Measurements from ENCODE around the gene CES3.
A peak's percentile ranks its signal among the peaks of the same experiment; 100 is the strongest.

CES3 gene

GRCh38 chr16:66919569-66920298 is 41.3 kb upstream of the CES3 start:
- no peaks in the 10 kb centered on the region for H3K36me3 ChIP-seq (ENCODE audit: control insufficient read depth, insufficient read depth, low read length)
- no peak overlapping the region for H3K27ac ChIP-seq (ENCODE audit: low read depth, low read length, severe bottlenecking)
- 74 to 89% methylated on average over 2 to 3 of the region's 5 CpGs for WGBS, 2 experiments (ENCODE audit: insufficient coverage in 2 of 2)
- peaks cover 4% of the 10 kb centered on the region for H3K4me1 ChIP-seq (ENCODE audit: control insufficient read depth, insufficient read depth, low read length, poor library complexity, severe bottlenecking)
- no peak overlapping the region for H3K4me3 ChIP-seq (ENCODE audit: extremely low read depth, insufficient read depth, low read length, poor library complexity, severe bottlenecking)
- no peaks in the 10 kb centered on the region for H3K9me3 ChIP-seq (ENCODE audit: control insufficient read depth, low read length)

- Histone ChIP-seq H3K4me1 (ENCODE audit: control insufficient read depth, insufficient read depth, low read length, poor library complexity, severe bottlenecking) (peaks cover 4% of the 10 kb centered on the region), H3K36me3 (ENCODE audit: control insufficient read depth, insufficient read depth, low read length) (no peaks in the 10 kb centered on the region), H3K4me3 (ENCODE audit: extremely low read depth, insufficient read depth, low read length, poor library complexity, severe bottlenecking) (no peak overlapping the region), H3K9me3 (ENCODE audit: control insufficient read depth, low read length) (no peaks in the 10 kb centered on the region), H3K27ac (ENCODE audit: low read depth, low read length, severe bottlenecking) (no peak overlapping the region)
- 68% methylated on average over 2 of the region's 2 CpGs; no CpG with 5 or more reads in 1 of the 2 experiments for WGBS, 2 experiments (ENCODE audit: insufficient coverage in 2 of 2)
These were observed 40.8 kb upstream of the CES3 start for GRCh38 chr16:66920299-66920590.

GRCh38 chr16:66920924-66921680 is 40.0 kb upstream of the CES3 start:
- no peak overlapping the region for H3K4me3 ChIP-seq (ENCODE audit: extremely low read depth, insufficient read depth, low read length, poor library complexity, severe bottlenecking)
- H3K4me1 ChIP-seq (ENCODE audit: control insufficient read depth, insufficient read depth, low read length, poor library complexity, severe bottlenecking): peaks cover 4% of the 10 kb centered on the region
- H3K9me3 ChIP-seq (ENCODE audit: control insufficient read depth, low read length): no peaks in the 10 kb centered on the region
- no peaks in the 10 kb centered on the region for H3K36me3 ChIP-seq (ENCODE audit: control insufficient read depth, insufficient read depth, low read length)
- WGBS, 2 experiments (ENCODE audit: insufficient coverage in 2 of 2): 73 to 91% methylated on average over 3 to 7 of the region's 9 CpGs
- no peak overlapping the region for H3K27ac ChIP-seq (ENCODE audit: low read depth, low read length, severe bottlenecking)

GRCh38 chr16:66921729-66922450 is 39.2 kb upstream of the CES3 start:
- Histone ChIP-seq H3K27ac (ENCODE audit: low read depth, low read length, severe bottlenecking) (no peak overlapping the region), H3K9me3 (ENCODE audit: control insufficient read depth, low read length) (no peaks in the 10 kb centered on the region), H3K36me3 (ENCODE audit: control insufficient read depth, insufficient read depth, low read length) (no peaks in the 10 kb centered on the region), H3K4me3 (ENCODE audit: extremely low read depth, insufficient read depth, low read length, poor library complexity, severe bottlenecking) (no peak overlapping the region), H3K4me1 (ENCODE audit: control insufficient read depth, insufficient read depth, low read length, poor library complexity, severe bottlenecking) (peaks cover 7% of the 10 kb centered on the region)
- 89 to 94% methylated on average over 31 to 42 of the region's 42 CpGs for WGBS, 2 experiments (ENCODE audit: insufficient coverage in 2 of 2)

- no peaks in the 10 kb centered on the region for H3K9me3 ChIP-seq (ENCODE audit: control insufficient read depth, low read length)
- H3K27ac ChIP-seq (ENCODE audit: low read depth, low read length, severe bottlenecking): no peak overlapping the region
- H3K4me3 ChIP-seq (ENCODE audit: extremely low read depth, insufficient read depth, low read length, poor library complexity, severe bottlenecking): no peak overlapping the region
- WGBS, 2 experiments (ENCODE audit: insufficient coverage in 2 of 2): 84 to 88% methylated on average over 15 to 16 of the region's 18 CpGs
- peaks cover 9% of the 10 kb centered on the region for H3K4me1 ChIP-seq (ENCODE audit: control insufficient read depth, insufficient read depth, low read length, poor library complexity, severe bottlenecking)
- H3K36me3 ChIP-seq (ENCODE audit: control insufficient read depth, insufficient read depth, low read length): no peaks in the 10 kb centered on the region
These were observed 37.8 kb upstream of the CES3 start for GRCh38 chr16:66923247-66923731.

GRCh38 chr16:66923866-66924265 is 37.2 kb upstream of the CES3 start:
- Histone ChIP-seq H3K9me3 (ENCODE audit: control insufficient read depth, low read length) (no peaks in the 10 kb centered on the region), H3K4me3 (ENCODE audit: extremely low read depth, insufficient read depth, low read length, poor library complexity, severe bottlenecking) (no peak overlapping the region), H3K4me1 (ENCODE audit: control insufficient read depth, insufficient read depth, low read length, poor library complexity, severe bottlenecking) (peaks cover 9% of the 10 kb centered on the region), H3K36me3 (ENCODE audit: control insufficient read depth, insufficient read depth, low read length) (no peaks in the 10 kb centered on the region), H3K27ac (ENCODE audit: low read depth, low read length, severe bottlenecking) (no peak overlapping the region)
- WGBS, 2 experiments (ENCODE audit: insufficient coverage in 2 of 2): 97 to 100% methylated on average over 2 of the region's 3 CpGs

GRCh38 chr16:66924527-66925321 is 36.3 kb upstream of the CES3 start:
- Histone ChIP-seq H3K9me3 (ENCODE audit: control insufficient read depth, low read length) (no peaks in the 10 kb centered on the region), H3K36me3 (ENCODE audit: control insufficient read depth, insufficient read depth, low read length) (no peaks in the 10 kb centered on the region), H3K27ac (ENCODE audit: low read depth, low read length, severe bottlenecking) (no peak overlapping the region), H3K4me3 (ENCODE audit: extremely low read depth, insufficient read depth, low read length, poor library complexity, severe bottlenecking) (peak overlapping the region; percentile 20), H3K4me1 (ENCODE audit: control insufficient read depth, insufficient read depth, low read length, poor library complexity, severe bottlenecking) (peaks cover 9% of the 10 kb centered on the region)
- WGBS, 2 experiments (ENCODE audit: insufficient coverage in 2 of 2): 6% methylated on average over 62 to 68 of the region's 72 CpGs

- Histone ChIP-seq H3K4me1 (ENCODE audit: control insufficient read depth, insufficient read depth, low read length, poor library complexity, severe bottlenecking) (peaks cover 5% of the 10 kb centered on the region), H3K27ac (ENCODE audit: low read depth, low read length, severe bottlenecking) (no peak within 1 kb of the TSS), H3K9me3 (ENCODE audit: control insufficient read depth, low read length) (no peaks in the 10 kb centered on the region), H3K36me3 (ENCODE audit: control insufficient read depth, insufficient read depth, low read length) (peaks cover 2% of the 10 kb centered on the region), H3K4me3 (ENCODE audit: extremely low read depth, insufficient read depth, low read length, poor library complexity, severe bottlenecking) (peak within 1 kb of the TSS; percentile 20)
- WGBS, 2 experiments (ENCODE audit: insufficient coverage in 2 of 2): 8% methylated on average over 20 to 26 of the region's 42 CpGs
These were observed 35.7 kb upstream of the CES3 start, which contains the start of gene RRAD for GRCh38 chr16:66925322-66925840. Gene RRAD (minus strand): TSS chr16:66925535. CDS start chr16:66925179, 356 bp downstream.

- peaks cover 3% of the 10 kb centered on the region for H3K36me3 ChIP-seq (ENCODE audit: control insufficient read depth, insufficient read depth, low read length)
- WGBS, 2 experiments (ENCODE audit: insufficient coverage in 2 of 2): 84% methylated on average over 4 to 5 of the region's 5 CpGs
- no peaks in the 10 kb centered on the region for H3K9me3 ChIP-seq (ENCODE audit: control insufficient read depth, low read length)
- H3K27ac ChIP-seq (ENCODE audit: low read depth, low read length, severe bottlenecking): no peak overlapping the region
- no peak overlapping the region for H3K4me3 ChIP-seq (ENCODE audit: extremely low read depth, insufficient read depth, low read length, poor library complexity, severe bottlenecking)
- H3K4me1 ChIP-seq (ENCODE audit: control insufficient read depth, insufficient read depth, low read length, poor library complexity, severe bottlenecking): peaks cover 5% of the 10 kb centered on the region
These were observed 34.7 kb upstream of the CES3 start for GRCh38 chr16:66926171-66926947.

Measured in mesodermal cell (in vitro differentiated cells).